HepG2 (cell line): ENCODE measurements around the gene WDR35. TPM values are rescaled to one million over a fixed set of nuclear protein-coding genes. Genes with fewer than 3 reads are reported as not detected.

Source experiments
- FIP1L1 ChIP-seq: fragments of 200-400 bp; formaldehyde crosslinking; IDR thresholded peaks from 2 replicates; pipeline ENCODE4 v1.6.1; 2018; ENCODE audit warnings: low read depth, mild to moderate bottlenecking, low read length, moderate library complexity, borderline replicate concordance; ENCODE audit not compliant: insufficient read depth
- FOXA1 ChIP-seq, 2 experiments: fragments of 450-650 bp in 1 of 2; sonication (generic) in 1 of 2; formaldehyde crosslinking in 1 of 2; IDR thresholded peaks; 2 replicates each; pipeline versions ENCODE4 v1.4.0 to v1.6.1; 2016 to 2020; ENCODE audit warnings: missing genetic modification reagents in 1 of 2
- GABPB1 ChIP-seq: IDR thresholded peaks from 2 replicates; pipeline ENCODE4 v1.6.1; 2016; ENCODE audit warnings: mild to moderate bottlenecking, missing genetic modification reagents, moderate library complexity, missing compliant biosample characterization
- GLI4 ChIP-seq: sonication (generic); formaldehyde crosslinking; IDR thresholded peaks from 2 replicates; pipeline ENCODE4 v1.5.1; 2020; ENCODE audit warnings: missing genetic modification reagents, mild to moderate bottlenecking, moderate library complexity, borderline replicate concordance
- HDAC1 ChIP-seq: sonication (generic); formaldehyde crosslinking; IDR thresholded peaks from 2 replicates; pipeline ENCODE4 v1.5.1; 2020; ENCODE audit warnings: mild to moderate bottlenecking, missing genetic modification reagents
- HNF4A ChIP-seq: sonication (generic); formaldehyde crosslinking; IDR thresholded peaks from 2 replicates; pipeline ENCODE4 v1.4.0; 2020; ENCODE audit warnings: missing genetic modification reagents
- POGZ ChIP-seq: sonication (generic); formaldehyde crosslinking; IDR thresholded peaks from 2 replicates; pipeline ENCODE4 v1.4.0; 2020; ENCODE audit warnings: mild to moderate bottlenecking, missing genetic modification reagents
- REPIN1 ChIP-seq: sonication (generic); formaldehyde crosslinking; IDR thresholded peaks from 2 replicates; pipeline ENCODE4 v1.8.0; 2022; ENCODE audit warnings: missing genetic modification reagents, low read depth, mild to moderate bottlenecking, borderline replicate concordance
- REXO4 ChIP-seq: sonication (generic); formaldehyde crosslinking; IDR thresholded peaks from 2 replicates; pipeline ENCODE4 v1.8.0; 2022; ENCODE audit warnings: missing genetic modification reagents, mild to moderate bottlenecking, borderline replicate concordance
- SNRNP70 ChIP-seq: fragments of 200-400 bp; formaldehyde crosslinking; IDR thresholded peaks from 2 replicates; pipeline ENCODE4 v1.6.1; 2017; ENCODE audit warnings: mild to moderate bottlenecking, low read depth, low read length, moderate library complexity
- YY1 ChIP-seq: IDR thresholded peaks from 2 replicates; pipeline ENCODE4 v1.6.1; 2011; ENCODE audit warnings: low read length, low read depth, moderate library complexity, mild to moderate bottlenecking; ENCODE audit not compliant: insufficient read depth, insufficient replicate concordance
- ZNF383 ChIP-seq: sonication (generic); formaldehyde crosslinking; IDR thresholded peaks from 2 replicates; pipeline ENCODE4 v1.4.0; 2020; ENCODE audit warnings: missing genetic modification reagents, mild to moderate bottlenecking, borderline replicate concordance
- ZNF543 ChIP-seq: sonication (generic); formaldehyde crosslinking; IDR thresholded peaks from 2 replicates; pipeline ENCODE4 v1.4.0; 2020; ENCODE audit warnings: mild to moderate bottlenecking, missing genetic modification reagents
- ZSCAN29 ChIP-seq: sonication (generic); formaldehyde crosslinking; conservative IDR thresholded peaks from 2 replicates; pipeline ENCODE4 v1.4.0; 2020; ENCODE audit warnings: mild to moderate bottlenecking, missing genetic modification reagents
- polyA plus RNA-seq, 8 experiments: library from polyadenylated mRNA; depleted of rRNA in 3 of 8; stranded (reverse) in 7 of 8; unstranded in 1 of 8; fragments of >200 nt; fragmentation: Illumina TruSeq in 4 of 8; extraction: Trizol in 4 of 8; gene quantifications; 2 replicates each; pipeline versions ENCODE4 v1.2.1 to v1.2.3, GENCODE V29; 2011 to 2016; ENCODE audit warnings: low read depth in 4 of 8, missing spikeins in 1 of 8, mixed read lengths in 1 of 8; ENCODE audit not compliant: insufficient read depth in 1 of 8
- total RNA-seq, 5 experiments: library from RNA; depleted of rRNA; stranded (reverse); fragments of >200 nt; fragmentation: Illumina TruSeq; extraction: Trizol; gene quantifications; 2 replicates each; pipeline ENCODE4 v1.2.3, GENCODE V29; 2016; ENCODE audit warnings: low read depth in 1 of 5
- TF ChIP-seq, protein P1 (sequence below): IDR thresholded peaks from 2 replicates; pipeline ENCODE4 v1.6.1; 2016; ENCODE audit warnings: mild to moderate bottlenecking, missing biosample characterization, missing genetic modification reagents
- TF ChIP-seq, protein P2 (sequence below): sonication (generic); formaldehyde crosslinking; IDR thresholded peaks from one replicate; pipeline ENCODE4 v1.5.1; 2020; ENCODE audit warnings: mild to moderate bottlenecking, missing genetic modification reagents; ENCODE audit errors: not compliant biosample characterization
- TF ChIP-seq, protein P3 (sequence below): sonication (generic); formaldehyde crosslinking; IDR thresholded peaks from 2 replicates; pipeline ENCODE4 v1.8.0; 2022; ENCODE audit warnings: mild to moderate bottlenecking, missing genetic modification reagents; ENCODE audit not compliant: insufficient replicate concordance

WDR35 gene
- total and polyA plus RNA-seq, 2 of the 13 experiments (the other 11 are each of a cell fraction or from before 2014, with no cell fraction given): 11.1 to 19.6 TPM

DNA sequence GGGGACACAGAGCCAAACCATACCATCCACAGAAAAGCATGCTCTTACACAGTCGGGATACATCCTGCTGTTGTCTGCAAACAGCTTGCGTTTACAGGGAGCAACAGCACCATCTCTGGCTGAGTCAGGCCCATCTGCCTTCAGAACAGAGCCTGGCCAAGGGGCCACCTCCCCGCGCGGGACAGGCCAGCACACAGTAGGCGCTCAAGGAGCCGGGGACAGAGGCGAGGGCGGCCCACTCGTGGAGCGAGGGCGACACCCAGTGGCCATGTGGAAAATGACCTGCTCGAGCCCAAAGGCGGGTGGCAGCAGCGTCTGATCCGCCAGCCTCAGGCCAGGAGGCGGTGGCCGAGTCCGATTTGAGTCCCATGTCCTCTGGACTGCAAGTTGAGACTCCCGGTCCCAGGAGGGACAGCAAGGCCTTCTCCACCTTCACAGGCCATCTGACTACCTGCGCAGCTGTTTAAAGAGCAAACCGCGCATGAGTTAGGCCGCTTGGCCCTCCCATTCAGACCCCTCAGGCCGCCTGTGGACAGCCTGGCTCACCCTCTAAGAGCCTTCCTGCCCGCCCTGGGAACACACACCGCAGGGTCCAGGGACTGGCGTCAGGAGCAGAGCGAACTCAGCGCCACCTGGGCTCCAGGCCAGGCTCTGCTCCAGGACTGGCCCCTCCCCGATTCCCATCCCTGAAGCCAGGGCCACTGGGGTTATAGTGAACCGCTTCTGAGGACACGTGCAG is 126.4 kb downstream of the WDR35 start (continued):
- peak; percentile 43; the same call in 1 of the 2 replicates for TF ChIP-seq HNF4A
- TF ChIP-seq, protein P1, sequence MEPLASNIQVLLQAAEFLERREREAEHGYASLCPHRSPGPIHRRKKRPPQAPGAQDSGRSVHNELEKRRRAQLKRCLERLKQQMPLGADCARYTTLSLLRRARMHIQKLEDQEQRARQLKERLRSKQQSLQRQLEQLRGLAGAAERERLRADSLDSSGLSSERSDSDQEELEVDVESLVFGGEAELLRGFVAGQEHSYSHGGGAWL (CRISPR knock-in tag): peak; percentile 80
- TF ChIP-seq ZNF543 (CRISPR knock-in tag): 0 out of 2 replicates have a peak, but pooled peaks have one; percentile 60
- TF ChIP-seq FIP1L1: no peak
- peak; percentile 94; the same call in 1 of the 2 replicates for TF ChIP-seq GLI4 (CRISPR knock-in tag)
- TF ChIP-seq REPIN1 (CRISPR knock-in tag): peak; percentile 74
- peak; percentile 75; the same call in 1 of the 2 replicates for TF ChIP-seq ZNF383 (CRISPR knock-in tag)
- no peak for TF ChIP-seq FOXA1 (IDR thresholded peaks at IDR 0.05)
- no peak for TF ChIP-seq FOXA1 (CRISPR knock-in tag; IDR thresholded peaks at IDR 0.05)
- no peak for TF ChIP-seq SNRNP70
- peak; percentile 73 for TF ChIP-seq GABPB1
- TF ChIP-seq, protein P2, sequence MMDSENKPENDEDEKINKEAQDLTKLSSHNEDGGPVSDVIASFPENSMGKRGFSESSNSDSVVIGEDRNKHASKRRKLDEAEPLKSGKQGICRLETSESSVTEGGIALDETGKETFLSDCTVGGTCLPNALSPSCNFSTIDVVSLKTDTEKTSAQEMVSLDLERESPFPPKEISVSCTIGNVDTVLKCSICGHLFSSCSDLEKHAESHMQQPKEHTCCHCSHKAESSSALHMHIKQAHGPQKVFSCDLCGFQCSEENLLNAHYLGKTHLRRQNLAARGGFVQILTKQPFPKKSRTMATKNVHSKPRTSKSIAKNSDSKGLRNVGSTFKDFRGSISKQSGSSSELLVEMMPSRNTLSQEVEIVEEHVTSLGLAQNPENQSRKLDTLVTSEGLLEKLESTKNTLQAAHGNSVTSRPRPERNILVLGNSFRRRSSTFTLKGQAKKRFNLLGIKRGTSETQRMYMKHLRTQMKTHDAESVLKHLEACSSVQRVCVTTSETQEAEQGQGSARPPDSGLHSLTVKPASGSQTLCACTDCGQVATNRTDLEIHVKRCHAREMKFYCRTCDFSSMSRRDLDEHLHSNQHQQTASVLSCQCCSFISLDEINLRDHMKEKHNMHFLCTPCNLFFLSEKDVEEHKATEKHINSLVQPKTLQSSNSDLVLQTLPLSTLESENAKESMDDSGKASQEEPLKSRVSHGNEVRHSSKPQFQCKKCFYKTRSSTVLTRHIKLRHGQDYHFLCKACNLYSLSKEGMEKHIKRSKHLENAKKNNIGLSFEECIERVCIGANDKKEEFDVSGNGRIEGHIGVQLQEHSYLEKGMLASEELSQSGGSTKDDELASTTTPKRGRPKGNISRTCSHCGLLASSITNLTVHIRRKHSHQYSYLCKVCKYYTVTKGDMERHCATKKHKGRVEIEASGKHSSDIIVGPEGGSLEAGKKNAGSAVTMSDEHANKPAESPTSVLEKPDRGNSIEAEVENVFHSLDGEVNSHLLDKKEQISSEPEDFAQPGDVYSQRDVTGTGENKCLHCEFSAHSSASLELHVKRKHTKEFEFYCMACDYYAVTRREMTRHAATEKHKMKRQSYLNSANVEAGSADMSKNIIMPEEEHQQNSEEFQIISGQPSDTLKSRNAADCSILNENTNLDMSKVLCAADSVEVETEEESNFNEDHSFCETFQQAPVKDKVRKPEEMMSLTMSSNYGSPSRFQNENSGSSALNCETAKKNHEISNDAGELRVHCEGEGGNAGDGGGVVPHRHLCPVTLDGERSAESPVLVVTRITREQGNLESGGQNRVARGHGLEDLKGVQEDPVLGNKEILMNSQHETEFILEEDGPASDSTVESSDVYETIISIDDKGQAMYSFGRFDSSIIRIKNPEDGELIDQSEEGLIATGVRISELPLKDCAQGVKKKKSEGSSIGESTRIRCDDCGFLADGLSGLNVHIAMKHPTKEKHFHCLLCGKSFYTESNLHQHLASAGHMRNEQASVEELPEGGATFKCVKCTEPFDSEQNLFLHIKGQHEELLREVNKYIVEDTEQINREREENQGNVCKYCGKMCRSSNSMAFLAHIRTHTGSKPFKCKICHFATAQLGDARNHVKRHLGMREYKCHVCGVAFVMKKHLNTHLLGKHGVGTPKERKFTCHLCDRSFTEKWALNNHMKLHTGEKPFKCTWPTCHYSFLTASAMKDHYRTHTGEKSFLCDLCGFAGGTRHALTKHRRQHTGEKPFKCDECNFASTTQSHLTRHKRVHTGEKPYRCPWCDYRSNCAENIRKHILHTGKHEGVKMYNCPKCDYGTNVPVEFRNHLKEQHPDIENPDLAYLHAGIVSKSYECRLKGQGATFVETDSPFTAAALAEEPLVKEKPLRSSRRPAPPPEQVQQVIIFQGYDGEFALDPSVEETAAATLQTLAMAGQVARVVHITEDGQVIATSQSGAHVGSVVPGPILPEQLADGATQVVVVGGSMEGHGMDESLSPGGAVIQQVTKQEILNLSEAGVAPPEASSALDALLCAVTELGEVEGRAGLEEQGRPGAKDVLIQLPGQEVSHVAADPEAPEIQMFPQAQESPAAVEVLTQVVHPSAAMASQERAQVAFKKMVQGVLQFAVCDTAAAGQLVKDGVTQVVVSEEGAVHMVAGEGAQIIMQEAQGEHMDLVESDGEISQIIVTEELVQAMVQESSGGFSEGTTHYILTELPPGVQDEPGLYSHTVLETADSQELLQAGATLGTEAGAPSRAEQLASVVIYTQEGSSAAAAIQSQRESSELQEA (CRISPR knock-in tag): peak; percentile 70
- peak; percentile 88 for TF ChIP-seq POGZ (CRISPR knock-in tag)
- TF ChIP-seq REXO4 (CRISPR knock-in tag): no peak
- TF ChIP-seq, protein P3, sequence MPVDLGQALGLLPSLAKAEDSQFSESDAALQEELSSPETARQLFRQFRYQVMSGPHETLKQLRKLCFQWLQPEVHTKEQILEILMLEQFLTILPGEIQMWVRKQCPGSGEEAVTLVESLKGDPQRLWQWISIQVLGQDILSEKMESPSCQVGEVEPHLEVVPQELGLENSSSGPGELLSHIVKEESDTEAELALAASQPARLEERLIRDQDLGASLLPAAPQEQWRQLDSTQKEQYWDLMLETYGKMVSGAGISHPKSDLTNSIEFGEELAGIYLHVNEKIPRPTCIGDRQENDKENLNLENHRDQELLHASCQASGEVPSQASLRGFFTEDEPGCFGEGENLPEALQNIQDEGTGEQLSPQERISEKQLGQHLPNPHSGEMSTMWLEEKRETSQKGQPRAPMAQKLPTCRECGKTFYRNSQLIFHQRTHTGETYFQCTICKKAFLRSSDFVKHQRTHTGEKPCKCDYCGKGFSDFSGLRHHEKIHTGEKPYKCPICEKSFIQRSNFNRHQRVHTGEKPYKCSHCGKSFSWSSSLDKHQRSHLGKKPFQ (CRISPR knock-in tag): peak; percentile 17
- peak; percentile 50 for TF ChIP-seq YY1
- peak; percentile 48 for TF ChIP-seq HDAC1
- 0 out of 2 replicates have a peak, but pooled peaks have one; percentile 57 for TF ChIP-seq ZSCAN29 (CRISPR knock-in tag)
